ENCODE measurements around the gene CPLANE1. TPM values are rescaled to one million over a fixed set of nuclear protein-coding genes. Genes with fewer than 3 reads are reported as not detected.

Gene CPLANE1
- total RNA-seq, 4 donors from 2014 or later: 17.0 to 24.5 (median 19.1) TPM

Small RNA genes within 50 kb of the gene (small RNA-seq; reads per million reads assigned to genes)
- gene C8orf59P2: 0 reads per million in 3 donors

Other genes with a start within 250 kb of the CPLANE1 start
- gene NUP155, start 121.7 kb upstream of the CPLANE1 start, total RNA-seq: 10 to 100 TPM; 12.2 to 17.1 (median 15.8) TPM
- gene WDR70, start 129.9 kb upstream of the CPLANE1 start, total RNA-seq: 10 to 100 TPM; 15.6 to 24.1 (median 19.6) TPM